Activated T-helper 17 cell treated with anti-CD3 and anti-CD28 coated beads, Interleukin-2, amount 50 U/mL, for 72 hours (primary cell): ENCODE results near the gene EVC2. TPM values are rescaled to one million over a fixed set of nuclear protein-coding genes. Genes with fewer than 3 reads are reported as not detected.

Source experiments
- ATAC-seq: fragments of 150-1000 bp; cut with Tn5 transposase; replicated peaks from 2 replicates; pipeline ENCODE4 v1.10.0; 2021; ENCODE audit warnings: mild to moderate bottlenecking, moderate library complexity
- H3K27ac Mint-ChIP-seq: one replicate; pipeline ENCODE4 v1.8.0; 2022; ENCODE audit warnings: mixed read lengths
- H3K27me3 Mint-ChIP-seq: one replicate; pipeline ENCODE4 v1.8.0; 2022; ENCODE audit warnings: mixed read lengths
- H3K36me3 Mint-ChIP-seq: one replicate; pipeline ENCODE4 v1.8.0; 2022; ENCODE audit warnings: low read depth, mild to moderate bottlenecking, mixed read lengths
- H3K4me1 Mint-ChIP-seq: one replicate; pipeline ENCODE4 v1.8.0; 2022; ENCODE audit warnings: mixed read lengths
- H3K4me3 Mint-ChIP-seq: one replicate; pipeline ENCODE4 v1.8.0; 2022; ENCODE audit warnings: mild to moderate bottlenecking, mixed read lengths
- H3K9me3 Mint-ChIP-seq: one replicate; pipeline ENCODE4 v1.8.0; 2022; ENCODE audit warnings: mixed read lengths
- total RNA-seq, 2 donors: library from RNA; stranded (reverse); gene quantifications; one replicate each; pipeline ENCODE4 v1.2.3, GENCODE V29; 2022

EVC2 gene, protein sequence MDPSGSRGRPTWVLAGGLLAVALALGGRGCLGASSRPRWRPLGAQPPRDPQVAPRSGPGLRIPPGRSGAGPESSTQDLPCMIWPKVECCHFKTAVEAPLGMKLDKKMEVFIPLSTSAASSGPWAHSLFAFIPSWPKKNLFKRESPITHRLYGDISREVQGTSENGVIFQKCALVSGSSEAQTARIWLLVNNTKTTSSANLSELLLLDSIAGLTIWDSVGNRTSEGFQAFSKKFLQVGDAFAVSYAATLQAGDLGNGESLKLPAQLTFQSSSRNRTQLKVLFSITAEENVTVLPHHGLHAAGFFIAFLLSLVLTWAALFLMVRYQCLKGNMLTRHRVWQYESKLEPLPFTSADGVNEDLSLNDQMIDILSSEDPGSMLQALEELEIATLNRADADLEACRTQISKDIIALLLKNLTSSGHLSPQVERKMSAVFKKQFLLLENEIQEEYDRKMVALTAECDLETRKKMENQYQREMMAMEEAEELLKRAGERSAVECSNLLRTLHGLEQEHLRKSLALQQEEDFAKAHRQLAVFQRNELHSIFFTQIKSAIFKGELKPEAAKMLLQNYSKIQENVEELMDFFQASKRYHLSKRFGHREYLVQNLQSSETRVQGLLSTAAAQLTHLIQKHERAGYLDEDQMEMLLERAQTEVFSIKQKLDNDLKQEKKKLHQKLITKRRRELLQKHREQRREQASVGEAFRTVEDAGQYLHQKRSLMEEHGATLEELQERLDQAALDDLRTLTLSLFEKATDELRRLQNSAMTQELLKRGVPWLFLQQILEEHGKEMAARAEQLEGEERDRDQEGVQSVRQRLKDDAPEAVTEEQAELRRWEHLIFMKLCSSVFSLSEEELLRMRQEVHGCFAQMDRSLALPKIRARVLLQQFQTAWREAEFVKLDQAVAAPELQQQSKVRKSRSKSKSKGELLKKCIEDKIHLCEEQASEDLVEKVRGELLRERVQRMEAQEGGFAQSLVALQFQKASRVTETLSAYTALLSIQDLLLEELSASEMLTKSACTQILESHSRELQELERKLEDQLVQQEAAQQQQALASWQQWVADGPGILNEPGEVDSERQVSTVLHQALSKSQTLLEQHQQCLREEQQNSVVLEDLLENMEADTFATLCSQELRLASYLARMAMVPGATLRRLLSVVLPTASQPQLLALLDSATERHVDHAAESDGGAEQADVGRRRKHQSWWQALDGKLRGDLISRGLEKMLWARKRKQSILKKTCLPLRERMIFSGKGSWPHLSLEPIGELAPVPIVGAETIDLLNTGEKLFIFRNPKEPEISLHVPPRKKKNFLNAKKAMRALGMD
- total RNA-seq = 1 to 10 TPM; 4.0 to 6.2 TPM

DNA sequence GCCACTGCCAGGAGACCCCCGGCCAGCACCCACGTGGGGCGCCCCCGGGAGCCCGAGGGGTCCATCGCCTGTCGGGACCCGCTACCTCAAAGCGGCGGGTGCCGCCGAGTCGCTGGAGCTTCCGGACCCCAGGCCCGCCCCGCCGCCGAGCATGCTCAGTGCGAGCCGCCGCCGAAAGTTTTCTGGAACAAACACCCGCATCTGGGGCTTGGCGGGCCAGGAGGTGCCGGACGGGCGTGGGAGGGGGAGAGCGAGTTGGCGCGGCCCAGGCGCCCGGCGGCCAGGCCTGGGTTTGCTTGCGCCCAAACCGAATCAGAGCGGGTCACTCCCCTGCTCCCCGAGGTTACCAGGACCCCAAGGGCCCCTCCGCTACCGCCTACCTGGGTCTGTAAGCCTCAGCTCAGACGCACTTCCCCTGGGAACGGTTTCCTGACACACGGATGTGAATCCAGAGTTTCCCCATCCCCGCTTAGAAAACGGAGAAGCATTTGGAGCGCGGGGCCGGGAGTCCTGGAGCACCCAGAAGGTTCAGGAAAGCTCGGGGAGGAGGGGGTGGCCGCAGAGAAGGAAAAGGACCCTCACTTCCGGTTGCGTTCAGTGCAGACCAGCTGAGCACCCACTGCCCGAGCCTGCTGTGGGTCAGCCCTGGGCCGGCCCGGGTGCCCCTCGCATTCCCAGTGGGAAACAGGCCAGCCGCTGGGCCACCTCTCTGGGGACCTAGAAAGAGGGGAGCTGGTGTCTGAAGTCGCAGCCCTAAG lies at the start of gene EVC2:
EVC2 (minus strand) TSS at position 111 of the 758 bp plus-strand sequence; CDS start at position 65, 46 bp downstream.
- H3K27ac Mint-ChIP-seq = peak within 1 kb of the TSS; percentile 27
- ATAC-seq = peak; percentile 29
- peaks cover 11% of the 10 kb centered on the region for H3K4me1 Mint-ChIP-seq
- peaks cover 27% of the 10 kb centered on the region for H3K27me3 Mint-ChIP-seq
- no peaks in the 10 kb centered on the region for H3K36me3 Mint-ChIP-seq
- peaks cover 4% of the 10 kb centered on the region for H3K9me3 Mint-ChIP-seq
- peak within 1 kb of the TSS; percentile 58 for H3K4me3 Mint-ChIP-seq

DNA sequence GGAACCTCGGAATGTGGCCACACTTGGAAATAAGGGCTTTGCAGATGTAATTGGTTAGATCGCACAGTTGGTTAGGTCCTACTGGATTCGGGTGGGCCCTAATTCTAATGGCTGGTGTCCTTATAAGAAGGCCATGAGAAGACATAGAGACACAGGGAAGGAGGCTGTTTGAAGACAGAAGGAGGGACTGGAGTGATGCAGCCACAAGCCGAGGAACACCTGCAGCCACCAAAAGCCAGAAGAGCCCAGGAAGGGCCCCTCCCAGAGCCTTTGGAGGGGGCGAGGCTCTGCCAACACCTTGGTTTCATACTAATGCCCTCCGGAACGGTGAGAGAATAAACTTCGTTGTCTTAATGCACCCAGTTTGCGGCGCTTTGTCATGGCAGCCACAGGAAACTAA lies 49.6 kb upstream of the EVC2 start:
- no peak for ATAC-seq
- H3K27ac Mint-ChIP-seq = peak overlapping the region; percentile 54
- no peak overlapping the region for H3K4me3 Mint-ChIP-seq
- H3K4me1 Mint-ChIP-seq = peaks cover 5% of the 10 kb centered on the region
- no peaks in the 10 kb centered on the region for H3K36me3 Mint-ChIP-seq
- H3K27me3 Mint-ChIP-seq = no peaks in the 10 kb centered on the region
- no peaks in the 10 kb centered on the region for H3K9me3 Mint-ChIP-seq

DNA sequence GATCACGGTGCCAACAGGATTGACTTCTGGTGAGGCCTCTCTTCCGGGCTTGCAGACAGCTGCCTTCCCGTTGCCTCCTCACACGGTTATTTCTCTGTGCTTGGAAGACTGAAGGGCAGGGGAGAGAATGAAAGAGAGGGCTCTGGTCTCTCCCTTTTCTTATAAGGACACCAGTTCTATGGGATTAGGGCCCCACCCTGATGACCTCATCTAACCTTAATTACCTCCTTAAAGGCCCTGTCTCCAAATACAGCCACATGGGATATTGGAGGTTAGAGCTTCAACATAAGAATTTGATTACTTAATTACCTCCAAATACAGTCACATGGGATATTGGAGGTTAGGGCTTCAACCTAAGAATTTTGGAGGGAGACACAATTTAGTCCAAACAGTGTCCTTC lies 49.2 kb upstream of the EVC2 start:
- no peaks in the 10 kb centered on the region for H3K9me3 Mint-ChIP-seq
- H3K4me1 Mint-ChIP-seq = peaks cover 5% of the 10 kb centered on the region
- no peaks in the 10 kb centered on the region for H3K36me3 Mint-ChIP-seq
- H3K4me3 Mint-ChIP-seq = no peak overlapping the region
- ATAC-seq = no peak
- peak overlapping the region; percentile 54 for H3K27ac Mint-ChIP-seq
- no peaks in the 10 kb centered on the region for H3K27me3 Mint-ChIP-seq

DNA sequence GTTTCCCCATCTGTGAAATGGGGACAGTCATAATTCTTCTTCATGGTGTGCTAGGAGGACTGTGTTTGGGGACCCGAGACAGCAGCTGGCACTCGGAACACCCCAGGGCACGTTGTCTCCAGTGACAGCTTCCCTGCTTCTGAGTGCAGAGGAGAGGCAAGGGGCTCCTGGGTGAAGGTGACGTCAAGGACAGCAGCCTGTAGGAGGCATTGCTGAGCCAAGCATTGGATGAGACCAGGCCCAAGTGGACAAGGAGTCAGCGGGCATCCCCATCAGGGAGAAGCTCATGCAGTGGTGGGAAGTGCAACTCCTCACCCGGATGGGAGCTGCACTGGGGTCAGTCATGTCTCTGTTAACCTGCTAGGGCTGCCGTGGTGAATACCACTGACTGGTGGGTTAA lies 48.7 kb upstream of the EVC2 start:
- Mint-ChIP-seq H3K4me1 (peaks cover 5% of the 10 kb centered on the region), H3K9me3 (no peaks in the 10 kb centered on the region), H3K36me3 (no peaks in the 10 kb centered on the region), H3K4me3 (no peak overlapping the region), H3K27ac (no peak overlapping the region), H3K27me3 (no peaks in the 10 kb centered on the region)
- no peak for ATAC-seq

DNA sequence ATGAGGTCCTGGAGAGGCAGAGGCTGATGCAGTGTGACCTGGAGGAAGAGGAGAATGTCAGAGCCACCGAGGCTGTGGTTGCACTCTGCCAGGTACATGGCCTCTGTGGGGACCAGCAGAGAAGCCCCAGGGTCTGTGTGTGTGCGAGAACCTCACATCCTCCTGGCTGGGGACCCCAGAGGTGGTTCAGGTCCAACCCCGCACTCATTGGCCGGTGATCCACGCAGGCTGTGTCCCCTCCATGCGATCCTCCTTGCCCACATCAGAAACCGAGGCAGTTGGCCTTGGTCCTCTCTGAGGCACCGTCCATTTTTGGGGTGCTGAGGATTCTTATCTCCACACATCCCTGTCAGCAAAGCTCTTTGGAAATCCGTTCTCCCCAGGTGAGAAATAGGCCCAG lies 47.9 kb upstream of the EVC2 start:
- H3K4me3 Mint-ChIP-seq = no peak overlapping the region
- peaks cover 5% of the 10 kb centered on the region for H3K4me1 Mint-ChIP-seq
- H3K27me3 Mint-ChIP-seq = no peaks in the 10 kb centered on the region
- H3K9me3 Mint-ChIP-seq = no peaks in the 10 kb centered on the region
- no peak overlapping the region for H3K27ac Mint-ChIP-seq
- no peak for ATAC-seq
- no peaks in the 10 kb centered on the region for H3K36me3 Mint-ChIP-seq

DNA sequence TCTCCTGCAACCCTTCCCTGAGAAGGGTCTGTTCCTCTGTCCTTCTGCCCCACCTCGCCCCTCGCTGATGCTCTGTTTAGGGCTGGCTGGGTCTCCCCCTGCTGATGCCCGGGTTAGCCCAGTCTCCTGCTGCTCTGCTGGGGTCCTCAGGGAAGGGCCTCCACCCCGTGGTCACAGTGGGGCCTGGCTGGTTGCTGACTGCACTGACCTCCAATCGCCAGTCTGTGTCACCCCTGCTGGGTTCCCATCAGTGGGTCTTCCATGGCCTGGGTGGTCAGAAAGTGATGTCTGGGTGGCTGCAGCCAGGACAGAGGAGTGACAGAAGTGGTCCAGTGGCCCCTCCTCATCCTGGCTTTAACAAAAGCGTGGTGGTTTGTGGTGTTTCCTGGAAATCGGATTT lies 47.3 kb upstream of the EVC2 start:
- H3K9me3 Mint-ChIP-seq = no peaks in the 10 kb centered on the region
- no peak overlapping the region for H3K27ac Mint-ChIP-seq
- no peaks in the 10 kb centered on the region for H3K27me3 Mint-ChIP-seq
- ATAC-seq = no peak
- H3K4me1 Mint-ChIP-seq = peaks cover 5% of the 10 kb centered on the region
- H3K4me3 Mint-ChIP-seq = no peak overlapping the region
- H3K36me3 Mint-ChIP-seq = no peaks in the 10 kb centered on the region

DNA sequence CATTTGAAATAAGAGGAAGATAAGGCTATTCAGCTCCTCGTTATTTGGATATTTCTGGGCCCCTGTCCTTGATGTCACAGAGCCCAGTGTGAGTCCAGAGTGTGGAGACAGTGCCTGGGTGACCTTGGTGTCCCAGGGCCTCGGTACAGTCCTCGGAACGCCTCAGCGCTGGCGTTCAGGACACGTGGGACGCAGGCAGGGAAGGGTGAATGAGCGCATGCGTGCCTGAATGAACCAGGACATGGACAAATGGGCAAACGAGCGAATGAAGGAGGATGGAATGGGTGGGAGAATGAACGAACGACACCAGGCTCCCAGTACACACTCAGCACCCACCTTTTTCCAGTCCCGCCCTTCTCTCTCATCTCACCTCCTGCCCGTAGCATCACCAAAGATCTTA lies 46.8 kb upstream of the EVC2 start:
- Mint-ChIP-seq H3K4me1 (peaks cover 5% of the 10 kb centered on the region), H3K36me3 (no peaks in the 10 kb centered on the region)
- no peak for ATAC-seq

DNA sequence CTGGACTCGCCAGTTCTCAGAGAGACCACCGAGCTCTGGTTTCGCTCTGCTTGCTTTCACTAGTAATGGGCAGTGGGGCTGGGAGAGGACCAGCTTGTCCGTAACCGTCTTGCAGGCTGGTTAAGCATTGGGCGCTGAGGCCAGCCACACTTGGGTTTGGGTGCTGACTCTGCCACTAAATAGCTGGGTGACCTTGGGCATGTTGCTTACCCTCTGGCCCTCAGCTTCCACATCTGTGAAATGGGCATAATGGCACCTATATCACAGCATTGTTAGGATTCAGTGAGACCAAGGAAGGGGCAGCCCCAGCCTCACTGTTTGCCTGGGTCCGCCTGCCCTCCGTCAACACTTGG lies 46.1 kb upstream of the EVC2 start:
- Mint-ChIP-seq H3K4me3 (no peak overlapping the region), H3K4me1 (peaks cover 5% of the 10 kb centered on the region), H3K36me3 (no peaks in the 10 kb centered on the region), H3K9me3 (no peaks in the 10 kb centered on the region), H3K27ac (no peak overlapping the region), H3K27me3 (no peaks in the 10 kb centered on the region)
- no peak for ATAC-seq

More for the DNA sequence above, 46.8 kb upstream of the EVC2 start:
- Mint-ChIP-seq H3K27me3 (no peaks in the 10 kb centered on the region), H3K9me3 (no peaks in the 10 kb centered on the region), H3K27ac (no peak overlapping the region), H3K4me3 (no peak overlapping the region)

DNA sequence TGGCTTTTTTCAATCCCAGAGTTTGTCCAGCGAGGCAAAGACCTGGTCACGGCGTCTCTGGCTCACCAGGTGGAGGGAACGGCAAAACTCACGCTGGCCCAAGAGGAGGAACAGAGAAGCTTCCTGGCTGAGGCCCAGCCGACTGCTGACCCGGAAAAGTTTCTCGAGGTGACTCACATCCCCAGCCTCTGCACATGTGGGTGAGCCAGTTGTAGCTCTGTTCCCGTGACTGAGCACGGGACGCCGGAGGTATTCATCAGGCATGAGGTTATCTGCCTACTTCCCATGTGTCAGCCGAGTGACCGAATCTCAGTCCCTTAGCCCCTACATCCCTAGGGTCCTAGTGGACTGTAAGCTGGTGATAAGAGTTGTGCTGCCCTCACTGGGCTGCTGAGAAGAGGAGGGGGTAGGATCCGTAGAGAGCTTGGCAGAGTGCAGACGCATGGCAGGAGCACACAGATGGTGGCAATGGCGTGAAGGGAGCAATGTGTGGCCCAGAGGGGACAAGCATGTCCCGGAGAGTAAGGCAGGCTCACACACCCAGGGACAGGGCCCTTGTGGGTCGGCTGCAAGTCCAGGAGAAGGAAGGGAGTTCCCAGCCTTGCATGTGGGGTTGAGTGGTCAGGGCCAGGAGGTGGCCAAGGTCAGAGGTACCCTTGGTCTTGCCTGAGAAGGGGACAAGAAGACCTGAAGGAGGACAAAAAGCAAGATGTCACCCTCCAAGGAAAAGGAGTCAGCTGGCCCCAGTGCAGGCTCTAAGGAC lies 45.6 kb upstream of the EVC2 start:
- Mint-ChIP-seq H3K4me1 (peaks cover 3% of the 10 kb centered on the region), H3K4me3 (no peak overlapping the region), H3K36me3 (no peaks in the 10 kb centered on the region), H3K27ac (no peak overlapping the region), H3K27me3 (no peaks in the 10 kb centered on the region), H3K9me3 (no peaks in the 10 kb centered on the region)
- ATAC-seq = peak; percentile 32

DNA sequence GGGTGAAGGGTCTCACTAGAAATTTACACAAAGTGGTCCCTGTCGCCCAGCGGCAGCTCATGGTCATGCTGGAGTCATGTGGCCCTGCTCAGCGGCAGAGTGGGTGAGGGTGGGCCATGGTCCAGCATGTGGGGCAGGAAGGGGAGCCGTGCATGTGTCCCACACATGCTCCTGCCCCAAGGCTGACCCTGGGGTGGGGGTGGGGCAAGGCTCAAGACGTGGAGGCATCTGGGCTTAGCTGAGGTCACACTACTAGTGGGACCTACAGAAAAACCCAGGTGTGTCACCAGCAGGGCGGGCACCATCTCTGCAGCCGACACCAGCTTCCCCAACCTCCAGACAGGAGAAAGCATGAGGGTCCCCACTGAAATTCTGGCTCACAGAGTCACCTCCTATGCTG lies 45.0 kb upstream of the EVC2 start:
- no peaks in the 10 kb centered on the region for H3K4me1 Mint-ChIP-seq
- H3K27me3 Mint-ChIP-seq = no peaks in the 10 kb centered on the region
- no peaks in the 10 kb centered on the region for H3K9me3 Mint-ChIP-seq
- no peak overlapping the region for H3K4me3 Mint-ChIP-seq
- no peak for ATAC-seq
- H3K27ac Mint-ChIP-seq = no peak overlapping the region
- no peaks in the 10 kb centered on the region for H3K36me3 Mint-ChIP-seq

DNA sequence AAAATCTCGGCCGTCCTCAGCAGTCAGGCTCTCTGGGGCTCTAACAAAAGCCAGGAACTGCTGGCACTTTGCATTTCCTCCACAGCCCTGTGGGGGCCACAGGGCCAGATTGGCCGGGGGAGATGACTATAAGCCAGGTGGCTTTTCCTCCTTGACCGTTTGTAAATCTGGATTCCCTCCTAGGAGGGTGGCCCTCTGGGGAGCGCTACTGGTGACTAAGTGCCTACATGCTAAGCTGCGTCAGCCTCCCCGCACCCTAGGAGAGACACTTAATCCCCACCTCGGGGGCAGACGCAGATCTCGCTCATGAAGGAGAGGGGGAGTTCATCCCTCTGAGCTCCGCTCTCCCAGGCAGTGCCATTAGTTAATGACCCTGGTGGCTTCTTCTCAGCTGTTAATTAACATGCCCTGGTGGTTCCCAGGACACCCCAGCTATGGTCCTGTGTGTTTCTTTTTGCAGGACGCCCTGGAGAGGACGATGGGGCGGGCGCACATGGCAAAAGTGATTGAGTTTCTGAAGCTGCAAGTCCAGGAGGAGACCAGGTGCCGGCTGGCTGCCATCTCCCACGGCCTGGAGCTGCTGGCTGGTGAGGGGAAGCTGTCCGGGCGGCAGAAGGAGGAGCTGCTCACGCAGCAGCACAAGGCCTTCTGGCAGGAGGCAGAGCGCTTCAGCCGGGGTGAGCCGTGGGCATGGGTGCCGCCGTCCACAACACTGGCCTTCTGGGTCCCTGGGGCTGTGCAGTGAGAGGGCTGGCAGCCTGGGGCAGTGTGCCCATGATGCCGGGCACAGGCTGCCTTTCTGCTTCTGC lies 44.2 kb upstream of the EVC2 start:
- Mint-ChIP-seq H3K4me1 (no peaks in the 10 kb centered on the region), H3K36me3 (no peaks in the 10 kb centered on the region), H3K27me3 (no peaks in the 10 kb centered on the region), H3K27ac (no peak overlapping the region), H3K9me3 (no peaks in the 10 kb centered on the region), H3K4me3 (no peak overlapping the region)
- no peak for ATAC-seq

DNA sequence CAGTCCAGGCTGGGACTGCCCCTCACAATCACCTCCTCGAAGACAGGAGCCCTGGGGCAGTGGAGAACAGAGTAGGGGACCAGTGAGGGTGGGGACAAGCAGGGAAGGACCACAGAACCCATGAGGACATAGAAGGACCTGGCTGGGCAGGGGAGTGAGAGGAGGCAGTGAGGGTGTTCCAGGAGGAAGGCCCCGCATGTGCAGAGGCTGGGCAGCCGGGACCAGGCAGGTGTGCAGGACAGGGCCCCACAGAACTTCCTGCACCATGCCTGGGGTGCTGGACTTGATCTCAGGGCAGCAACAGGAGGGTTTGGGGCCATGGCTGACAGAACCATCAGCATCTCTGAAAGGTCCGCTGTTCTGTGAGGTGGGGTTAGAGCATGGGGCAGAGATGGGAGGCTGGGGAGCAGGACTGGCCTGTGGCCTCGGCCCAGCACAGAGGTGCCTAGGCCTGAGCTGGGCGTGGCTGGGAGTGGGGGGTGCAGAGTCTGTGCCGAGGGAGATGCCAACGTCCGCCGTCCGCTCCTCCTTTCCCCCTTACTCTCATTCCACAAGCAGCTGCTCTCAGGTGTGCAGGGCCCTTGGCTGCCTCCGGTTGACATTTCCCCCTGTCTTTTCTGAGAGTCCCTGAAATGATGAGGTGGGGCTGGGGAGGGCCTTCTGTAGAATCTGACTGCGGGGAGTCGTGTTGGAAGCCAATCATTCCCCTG lies 43.5 kb upstream of the EVC2 start:
- Mint-ChIP-seq H3K36me3 (no peaks in the 10 kb centered on the region), H3K4me3 (no peak overlapping the region), H3K9me3 (no peaks in the 10 kb centered on the region), H3K4me1 (no peaks in the 10 kb centered on the region), H3K27me3 (no peaks in the 10 kb centered on the region), H3K27ac (no peak overlapping the region)
- ATAC-seq = no peak
